ENCODE results near the gene FAM168A.

The FAM168A gene

GRCh38 chr11:73420136-73420535, 177.8 kb downstream of the FAM168A start:
- DNase-seq, result no peak

GRCh38 chr11:73416786-73417185, 181.1 kb downstream of the FAM168A start:
- no peak for DNase-seq

- no peak for DNase-seq
Measured at GRCh38 chr11:73415854-73416615, 181.9 kb downstream of the FAM168A start.

GRCh38 chr11:73414977-73415651, 182.8 kb downstream of the FAM168A start:
- no peak for DNase-seq

- no peak for DNase-seq
Measured at GRCh38 chr11:73413256-73413655, 184.7 kb downstream of the FAM168A start.

GRCh38 chr11:73412308-73412707, 185.6 kb downstream of the FAM168A start:
- peak; percentile 2 for DNase-seq

- DNase-seq, result no peak
Measured at GRCh38 chr11:73411031-73411430, 186.9 kb downstream of the FAM168A start.

GRCh38 chr11:73410627-73411026, 187.3 kb downstream of the FAM168A start:
- DNase-seq, result peak; percentile 8

GRCh38 chr11:73409431-73409830, 188.5 kb downstream of the FAM168A start:
- DNase-seq, result peak; percentile 4

- DNase-seq, result peak; percentile 22
Measured at GRCh38 chr11:73406619-73407018, 191.3 kb downstream of the FAM168A start.

- peak; percentile 2 for DNase-seq
Measured at GRCh38 chr11:73406131-73406530, 191.8 kb downstream of the FAM168A start.

GRCh38 chr11:73405146-73405510, 192.8 kb downstream of the FAM168A start:
- DNase-seq, result peak; percentile 17

GRCh38 chr11:73404506-73405145, 193.3 kb downstream of the FAM168A start:
- peak; percentile 1 for DNase-seq

- peak; percentile 27 for DNase-seq
Measured at GRCh38 chr11:73404048-73404447, 193.9 kb downstream of the FAM168A start.

GRCh38 chr11:73403541-73403940, 194.4 kb downstream of the FAM168A start:
- peak; percentile 12 for DNase-seq

- DNase-seq, result peak; percentile 49
Measured at GRCh38 chr11:73402834-73403185, 195.1 kb downstream of the FAM168A start.

- DNase-seq, result no peak
Measured at GRCh38 chr11:73401924-73402833, 195.7 kb downstream of the FAM168A start.

GRCh38 chr11:73401217-73401923, 196.5 kb downstream of the FAM168A start:
- no peak for DNase-seq

GRCh38 chr11:73400293-73400692, 197.6 kb downstream of the FAM168A start:
- no peak for DNase-seq

GRCh38 chr11:73399636-73400035, 198.3 kb downstream of the FAM168A start:
- DNase-seq, result no peak

- DNase-seq, result no peak
Measured at GRCh38 chr11:73399159-73399590, 198.7 kb downstream of the FAM168A start.

GRCh38 chr11:73398721-73399120, 199.2 kb downstream of the FAM168A start:
- DNase-seq, result no peak

Data from CD4-positive, alpha-beta T cell treated with Interleukin-17A for 1 hour (primary cell).